Stimulated activated CD8-positive, alpha-beta memory T cell treated with anti-CD3 and anti-CD28 coated beads, Interleukin-4, amount 100 ng/mL, for 4 hours (primary cell): Measurements from ENCODE around the gene KIF5B.
A peak's percentile ranks its signal among the peaks of the same experiment; 100 is the strongest.
"Not testable (repeated sequence)": the region's sequence is repeated elsewhere in the genome, so short reads cannot be mapped to it uniquely, and the experiment has no call there.

ENCODE experiments used
- DNase-seq, 2 donors: peaks; one replicate each; pipeline ENCODE4 v3.0.0-alpha.2; 2020; ENCODE audit warnings: low read depth in 2 of 2, low spot score in 1 of 2

KIF5B gene

GRCh38 chr10:32056136-32057035 is at the start of gene KIF5B:
Gene KIF5B, minus strand, starts transcription at chr10:32056425. Its CDS starts 452 bp downstream, at chr10:32055973.
- peak; percentile 57 to 69 for DNase-seq

- DNase-seq = no peak
Measured at GRCh38 chr10:32105782-32106382, 49.7 kb upstream of the KIF5B start.

- DNase-seq = no peak
Measured at GRCh38 chr10:32104622-32105509, 48.6 kb upstream of the KIF5B start.

- no peak for DNase-seq
Measured at GRCh38 chr10:32104181-32104580, 48.0 kb upstream of the KIF5B start.

- no peak for DNase-seq
Measured at GRCh38 chr10:32103721-32104120, 47.5 kb upstream of the KIF5B start.

GRCh38 chr10:32098566-32099259 is 42.5 kb upstream of the KIF5B start:
- not testable (repeated sequence) for DNase-seq

DNA sequence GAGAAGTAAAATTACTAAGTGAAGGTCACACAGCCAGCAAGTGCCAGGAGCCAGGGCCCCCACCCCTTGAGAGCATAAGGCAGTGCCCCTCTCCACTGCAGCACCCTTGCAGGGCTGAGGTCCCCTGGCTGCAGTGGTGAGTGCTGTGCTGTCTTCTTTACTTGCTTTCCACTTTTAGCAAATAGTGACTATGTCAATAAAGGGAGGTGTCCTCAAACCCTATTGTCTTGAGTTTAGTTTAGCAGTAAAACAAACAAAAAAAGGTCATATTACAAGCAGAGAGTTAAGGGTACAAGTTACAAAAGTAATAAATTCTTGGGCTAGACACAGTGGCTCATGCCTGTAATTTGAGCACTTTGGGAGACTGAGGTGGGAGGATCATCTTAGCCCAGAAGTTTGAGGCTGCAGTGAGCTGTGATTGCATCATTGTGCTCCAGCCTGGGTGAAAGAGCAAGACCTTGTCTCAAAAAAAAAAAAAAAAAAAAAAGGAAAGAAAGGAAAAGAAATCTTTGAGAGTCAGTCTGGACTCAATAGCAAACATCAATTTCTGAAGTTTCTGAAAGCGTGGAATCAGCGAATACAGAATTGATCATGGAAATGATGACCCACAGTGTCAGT is 39.0 kb upstream of the KIF5B start:
- DNase-seq = no peak

- no peak for DNase-seq
Measured at GRCh38 chr10:32093650-32094049, 37.4 kb upstream of the KIF5B start.

DNA sequence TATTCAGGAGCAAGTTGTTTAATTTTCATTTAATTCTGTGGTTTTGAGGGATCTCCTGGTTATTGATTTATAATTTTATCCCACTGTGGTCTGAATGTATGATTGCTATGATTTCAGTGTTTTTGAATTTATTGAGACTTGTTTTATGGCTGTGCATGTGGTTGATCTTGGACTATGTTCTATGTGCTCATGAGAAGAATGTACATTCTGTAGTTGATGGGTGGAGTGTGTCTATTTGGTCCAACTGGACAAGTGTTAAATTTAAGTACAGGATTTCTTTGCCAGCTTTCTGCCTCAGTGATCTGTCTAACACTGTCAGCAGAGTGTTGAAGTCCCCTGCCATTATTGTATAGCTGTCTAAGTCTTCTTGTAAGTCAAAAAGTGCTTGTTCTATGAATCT is 34.8 kb upstream of the KIF5B start:
- no peak for DNase-seq

- no peak for DNase-seq
Measured at GRCh38 chr10:32084185-32084851, 28.1 kb upstream of the KIF5B start.

DNA sequence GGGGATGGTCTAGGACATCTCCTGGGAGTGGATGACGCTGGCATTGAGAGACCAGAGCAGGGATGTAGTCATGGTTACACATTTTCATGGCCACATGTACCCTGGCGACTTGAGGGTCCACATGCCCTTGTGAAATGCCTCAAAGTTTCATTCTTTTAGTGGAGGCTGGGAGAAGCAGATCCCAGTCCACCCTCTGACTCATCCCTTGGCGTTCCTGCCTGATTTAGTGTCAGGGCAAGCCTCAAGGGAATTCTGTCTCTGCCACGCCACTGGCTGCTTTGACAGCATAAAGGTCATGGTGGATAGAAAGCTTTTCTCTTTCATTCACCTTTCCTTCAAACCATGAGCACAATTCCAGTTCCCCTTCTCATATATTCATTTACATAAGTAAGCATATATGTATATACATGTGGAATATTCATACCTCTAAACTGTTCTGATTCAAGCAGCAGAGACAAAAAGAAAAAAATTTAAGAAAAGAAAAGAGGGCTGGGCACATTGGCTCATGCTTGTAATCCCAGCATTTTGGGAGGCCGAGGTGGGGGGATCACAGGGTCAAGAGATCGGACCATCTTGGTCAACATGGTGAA is 21.8 kb upstream of the KIF5B start:
- DNase-seq = no peak

DNA sequence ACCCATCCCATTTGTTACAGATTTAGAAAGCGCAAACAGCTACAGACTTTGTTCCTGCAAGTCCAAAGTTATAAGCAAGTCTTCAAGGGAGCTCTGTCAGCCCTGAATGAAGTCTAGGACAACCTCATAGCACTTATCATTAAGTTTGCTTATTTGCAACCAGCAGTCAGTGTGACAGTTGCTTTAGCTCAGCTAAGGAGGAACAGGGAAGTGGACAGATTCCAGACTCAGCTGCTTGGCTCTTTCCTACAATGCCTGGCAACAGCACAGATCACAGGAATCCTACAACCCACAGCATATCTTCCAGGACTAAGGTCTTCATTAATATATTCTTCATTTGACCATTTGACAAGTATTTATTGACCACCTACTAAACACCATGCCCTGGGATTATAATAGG is 17.4 kb upstream of the KIF5B start:
- no peak for DNase-seq

- DNase-seq = no peak
Measured at GRCh38 chr10:32073128-32073527, 16.9 kb upstream of the KIF5B start.

- DNase-seq = no peak
Measured at GRCh38 chr10:32072025-32072800, 16.0 kb upstream of the KIF5B start.

- DNase-seq = no peak
Measured at GRCh38 chr10:32070645-32071044, 14.4 kb upstream of the KIF5B start.

GRCh38 chr10:32068569-32068968 is 12.3 kb upstream of the KIF5B start:
- DNase-seq = no peak

- DNase-seq = not testable (repeated sequence)
Measured at GRCh38 chr10:32067931-32068330, 11.7 kb upstream of the KIF5B start.

DNA sequence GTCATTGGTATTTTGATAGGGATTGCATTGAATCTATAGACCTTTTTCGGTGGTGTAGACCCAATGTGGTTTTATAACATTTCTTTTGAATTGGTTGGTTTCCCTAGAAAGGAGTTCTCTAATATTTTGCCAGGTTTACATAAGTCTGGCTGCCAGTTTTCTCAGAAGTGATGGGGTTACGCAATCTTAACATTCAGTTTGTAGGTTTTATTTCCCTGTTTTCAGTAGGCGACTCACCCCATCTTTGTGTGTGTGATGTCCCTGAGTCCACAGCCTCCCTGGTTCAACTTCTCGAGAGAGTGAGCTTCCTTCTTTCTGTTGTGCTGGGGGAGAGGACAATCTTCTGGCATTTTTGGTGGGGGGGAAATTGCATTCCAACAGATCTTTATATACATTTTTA is 9.6 kb upstream of the KIF5B start:
- DNase-seq = no peak

DNA sequence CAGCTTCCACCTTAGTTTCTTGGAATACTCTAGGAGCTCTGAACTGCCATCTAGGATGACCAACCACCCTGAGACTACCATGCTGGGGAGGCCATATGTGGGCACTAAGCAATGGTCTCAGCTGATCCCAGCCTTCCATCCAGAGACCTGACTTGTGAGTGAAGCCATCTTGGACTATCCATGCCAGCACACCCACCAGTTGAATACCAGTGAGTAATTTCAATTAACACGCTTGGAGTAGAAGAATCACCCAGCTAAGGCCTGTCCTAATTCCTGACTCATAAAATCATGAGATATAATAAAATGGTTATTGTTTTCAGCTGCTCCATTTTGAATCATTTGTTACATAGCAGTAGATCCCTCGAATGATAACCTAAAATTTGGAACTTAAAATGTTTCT is 5.2 kb upstream of the KIF5B start:
- no peak for DNase-seq
